GM12891 (cell line): ENCODE results near the gene CHRNA4.

Source experiments
- POLR2A ChIP-seq: IDR thresholded peaks from 2 replicates; pipeline ENCODE4 v1.6.1; 2011; ENCODE audit warnings: low read depth, low read length, control low read depth
- POLR2AphosphoS5 ChIP-seq: IDR thresholded peaks from 2 replicates; pipeline ENCODE4 v1.6.1; 2011; ENCODE audit warnings: low read depth, low read length, control low read depth

- TF ChIP-seq POLR2A (no peak), POLR2AphosphoS5 (no peak)
These were observed 33.8 kb upstream of the CHRNA4 start for GRCh38 chr20:63394920-63395455.
